CD4-positive, alpha-beta T cell treated with Interleukin-4 for 4 hours (primary cell): ENCODE results near the gene SLC25A43.
"Not testable (repeated sequence)": the region's sequence is repeated elsewhere in the genome, so short reads cannot be mapped to it uniquely, and the experiment has no call there.

ENCODE experiments used
- DNase-seq: peaks from one replicate; pipeline ENCODE4 v3.0.0-alpha.2; 2020

Gene SLC25A43

GRCh38 chrX:119468551-119469312, 69.6 kb downstream of the SLC25A43 start:
- DNase-seq, result peak; percentile 80

- no peak for DNase-seq
Measured at GRCh38 chrX:119469313-119469635, 70.1 kb downstream of the SLC25A43 start.

GRCh38 chrX:119474615-119475388, 75.7 kb downstream of the SLC25A43 start:
- no peak for DNase-seq

- no peak for DNase-seq
Measured at GRCh38 chrX:119475389-119476101, 76.4 kb downstream of the SLC25A43 start.

- no peak for DNase-seq
Measured at GRCh38 chrX:119477812-119478232, 78.7 kb downstream of the SLC25A43 start.

- DNase-seq, result no peak
Measured at GRCh38 chrX:119478504-119478903, 79.4 kb downstream of the SLC25A43 start.

- no peak for DNase-seq
Measured at GRCh38 chrX:119479845-119480244, 80.7 kb downstream of the SLC25A43 start.

- no peak for DNase-seq
Measured at GRCh38 chrX:119481323-119481801, 82.2 kb downstream of the SLC25A43 start.

GRCh38 chrX:119482041-119482440, 82.9 kb downstream of the SLC25A43 start:
- DNase-seq, result no peak

GRCh38 chrX:119482481-119483480, 83.6 kb downstream of the SLC25A43 start:
- DNase-seq, result peak; percentile 40

GRCh38 chrX:119486745-119487144, 87.6 kb downstream of the SLC25A43 start:
- DNase-seq, result no peak

- not testable (repeated sequence) for DNase-seq
Measured at GRCh38 chrX:119487766-119488165, 88.6 kb downstream of the SLC25A43 start.

GRCh38 chrX:119488749-119489148, 89.6 kb downstream of the SLC25A43 start:
- peak; percentile 33 for DNase-seq

- no peak for DNase-seq
Measured at GRCh38 chrX:119489212-119490074, 90.3 kb downstream of the SLC25A43 start.

- no peak for DNase-seq
Measured at GRCh38 chrX:119492463-119492862, 93.3 kb downstream of the SLC25A43 start.

GRCh38 chrX:119493851-119494495, 94.8 kb downstream of the SLC25A43 start:
- not testable (repeated sequence) for DNase-seq

- DNase-seq, result peak; percentile 44
Measured at GRCh38 chrX:119495734-119496726, 96.9 kb downstream of the SLC25A43 start.

- DNase-seq, result no peak
Measured at GRCh38 chrX:119497185-119497584, 98.0 kb downstream of the SLC25A43 start.
